Stimulated activated CD8-positive, alpha-beta memory T cell treated with anti-CD3 and anti-CD28 coated beads, Interleukin-12 subunit alpha, Interleukin-12 subunit beta, amount 100 ng/mL, for 4 hours (primary cell): Measurements from ENCODE around the gene PPM1M.
"Not testable (repeated sequence)": the region's sequence is repeated elsewhere in the genome, so short reads cannot be mapped to it uniquely, and the experiment has no call there.

ENCODE experiments used
- DNase-seq: peaks from one replicate; pipeline ENCODE4 v3.0.0-alpha.2; 2020; ENCODE audit warnings: low read depth

The PPM1M gene

DNA sequence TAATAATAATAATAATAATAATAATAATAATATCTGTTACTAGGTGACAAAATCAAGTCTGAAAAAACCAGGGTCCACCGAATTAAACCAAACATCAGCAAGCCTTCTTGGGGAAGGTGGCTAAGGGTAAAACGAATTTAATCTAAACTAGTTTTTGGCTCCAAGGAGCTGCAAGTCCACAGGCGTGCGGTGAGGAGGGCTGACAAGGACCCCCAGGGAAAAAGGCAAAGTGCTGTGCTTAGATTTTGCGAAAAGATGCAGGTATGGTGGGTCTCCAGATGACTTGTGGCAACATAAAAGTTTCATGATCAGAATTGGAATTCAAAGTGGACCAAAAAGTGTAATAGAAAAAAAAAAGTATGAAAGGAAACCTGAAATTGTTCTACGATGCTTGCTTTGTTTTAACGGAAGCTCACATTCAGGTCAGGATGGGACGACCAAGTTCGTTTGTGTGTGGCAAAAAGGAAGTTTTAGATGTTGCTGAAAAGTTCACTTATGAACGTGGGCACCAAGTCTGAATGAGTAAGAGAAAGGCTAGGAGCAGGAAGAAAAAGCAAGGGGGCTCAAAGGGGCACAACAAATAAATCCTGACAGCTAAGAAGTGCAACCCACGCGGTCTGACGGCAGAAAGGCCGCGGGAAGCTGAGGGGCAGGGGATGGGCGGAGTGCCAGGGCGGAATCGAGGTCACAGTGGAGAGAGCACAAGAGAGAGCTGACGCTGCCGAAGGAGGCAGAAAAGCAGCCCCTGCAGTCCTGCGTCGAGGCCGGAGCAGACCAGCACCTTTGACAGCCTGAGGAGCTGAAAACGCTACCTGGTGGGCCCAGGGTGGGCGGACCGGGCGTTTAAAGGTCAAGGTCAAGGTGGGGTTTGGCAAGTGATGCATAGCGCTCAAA, 31.8 kb downstream of the PPM1M start:
- peak; percentile 71 for DNase-seq

DNA sequence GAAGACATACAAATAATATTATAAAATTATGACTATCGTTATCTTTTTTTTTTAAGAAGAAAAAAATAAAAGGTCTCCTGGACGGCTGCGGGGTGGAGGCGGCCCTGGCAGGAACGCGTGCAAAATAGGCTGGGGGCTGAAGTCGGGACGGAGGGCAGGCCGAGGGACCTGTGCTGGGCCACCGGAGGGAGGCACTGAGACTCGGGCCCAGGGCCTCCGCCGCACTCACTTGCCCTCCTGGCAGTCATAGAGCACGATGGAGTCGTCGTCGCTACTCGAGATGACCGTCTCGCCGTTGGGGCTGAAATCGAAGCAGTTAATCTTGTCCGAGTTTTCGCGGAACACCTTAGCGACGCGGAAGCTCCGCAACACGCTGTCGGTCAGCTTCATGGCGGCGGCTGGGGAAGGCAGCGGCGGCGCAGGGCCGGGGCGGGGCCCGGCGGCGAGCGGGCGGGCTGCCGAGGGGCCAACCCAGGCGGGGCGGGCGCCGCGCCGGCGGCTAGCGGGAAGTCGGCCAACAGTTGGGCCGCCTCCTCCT, 32.5 kb downstream of the PPM1M start:
- DNase-seq, result no peak

DNA sequence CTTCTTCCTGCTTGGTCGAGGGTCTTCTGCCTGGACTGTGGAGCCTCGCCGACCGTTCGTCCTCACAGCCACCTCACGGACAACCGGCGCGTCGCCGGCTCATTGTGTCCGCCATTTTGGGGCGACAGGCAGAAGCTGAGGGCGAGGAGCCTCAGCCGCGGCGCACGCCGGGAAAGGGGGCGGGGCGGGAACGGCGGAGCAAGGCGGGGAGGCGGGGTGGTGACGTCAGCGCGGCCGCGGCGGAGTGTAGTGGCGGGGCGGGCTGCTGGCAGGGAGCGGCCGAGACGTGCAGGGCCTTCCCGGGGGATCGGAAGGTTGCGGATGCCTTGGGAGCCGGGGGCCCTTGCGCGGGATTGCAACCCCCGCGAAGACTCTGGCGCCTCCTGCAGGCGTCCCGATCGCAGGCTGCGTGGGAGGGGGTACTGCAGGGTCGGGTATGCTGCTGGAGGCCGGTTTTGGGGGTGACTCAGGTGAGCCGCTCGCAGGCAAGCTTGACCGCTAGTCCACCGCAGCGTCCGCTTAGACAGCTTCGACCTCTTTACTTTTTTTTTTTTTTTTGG, 33.0 kb downstream of the PPM1M start, which contains the start of gene WDR82:
Gene WDR82 (minus strand): TSS at position 140 of the 560 bp plus-strand sequence. CDS start 288 bp downstream, outside the sequence.
- DNase-seq, result peak; percentile 96

DNA sequence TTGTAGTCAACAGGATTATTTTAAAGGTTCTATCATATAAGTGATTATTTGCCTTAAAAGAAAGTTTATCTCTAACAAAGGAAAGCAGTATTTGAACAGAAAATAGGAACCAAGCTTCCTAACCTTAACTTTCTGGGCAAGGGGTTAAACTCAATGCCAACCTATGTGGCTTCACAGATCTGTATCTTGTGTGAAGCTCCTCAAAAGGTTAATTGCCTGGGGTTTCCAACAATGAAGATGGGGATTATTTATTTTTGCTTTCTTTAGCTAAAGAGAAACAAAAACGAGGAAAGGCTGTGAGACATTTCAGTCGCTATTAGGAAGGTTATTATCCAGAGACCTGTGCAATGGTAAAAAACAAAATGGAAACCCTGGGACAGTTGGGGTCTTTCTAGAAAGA, 34.0 kb downstream of the PPM1M start:
- no peak for DNase-seq

DNA sequence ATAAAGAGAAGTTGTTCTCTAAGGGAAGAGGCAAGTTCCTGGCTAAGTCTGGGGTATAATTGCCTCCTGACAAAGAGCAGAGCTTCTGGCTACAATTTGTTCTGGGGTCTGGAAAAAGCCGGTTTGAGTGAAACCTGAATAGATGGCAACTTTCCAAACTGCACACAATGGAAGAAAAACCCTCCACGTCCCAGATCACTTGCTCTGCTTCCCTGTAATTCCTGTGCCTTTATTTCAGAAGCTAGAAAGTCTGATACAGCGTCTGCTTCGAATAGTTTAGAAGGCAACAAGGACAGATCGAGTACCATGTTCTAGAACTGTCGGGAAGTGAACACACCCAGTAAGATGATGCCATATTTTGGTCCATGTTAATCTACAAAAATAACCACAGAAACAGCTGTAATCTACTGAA, 34.5 kb downstream of the PPM1M start:
- no peak for DNase-seq

DNA sequence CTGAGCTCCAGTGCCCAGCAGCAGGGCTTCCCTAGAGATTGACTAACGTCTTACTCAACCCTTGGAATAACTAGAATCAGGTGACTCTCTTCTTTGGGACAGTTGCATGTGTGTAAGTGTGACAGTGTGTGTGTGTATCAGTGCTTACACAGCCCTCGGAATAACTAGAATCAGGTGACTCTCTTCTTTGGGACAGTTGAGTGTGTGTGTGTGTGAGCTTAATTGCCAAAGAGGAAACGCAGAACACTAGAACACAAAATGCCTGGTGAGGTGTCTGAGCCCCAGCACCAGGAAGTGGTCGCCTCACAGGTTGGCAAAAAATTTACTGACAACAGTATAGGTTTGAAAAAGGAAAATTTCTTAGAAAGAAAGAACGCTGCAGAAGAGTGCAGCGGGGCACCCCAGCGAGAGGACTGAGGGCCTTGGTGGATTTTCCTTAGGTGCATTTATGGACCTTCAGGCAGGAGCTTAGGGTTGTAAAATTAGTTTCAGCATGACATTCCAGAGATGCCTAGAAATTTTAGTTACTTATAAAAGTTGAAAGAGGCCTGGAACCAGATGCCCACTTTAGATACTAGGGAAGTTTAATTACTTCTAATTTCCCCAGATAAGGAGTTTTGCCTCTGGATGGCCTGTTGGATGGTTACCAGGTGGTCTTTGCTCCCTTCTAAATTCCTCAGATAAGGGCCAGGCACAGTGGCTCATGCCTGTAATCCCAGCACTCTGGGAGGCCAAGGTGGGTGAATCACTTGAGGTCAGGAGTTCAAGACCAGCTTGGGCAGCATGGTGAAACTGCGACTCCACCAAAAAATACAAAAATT, 36.6 kb downstream of the PPM1M start:
- peak; percentile 15 for DNase-seq

DNA sequence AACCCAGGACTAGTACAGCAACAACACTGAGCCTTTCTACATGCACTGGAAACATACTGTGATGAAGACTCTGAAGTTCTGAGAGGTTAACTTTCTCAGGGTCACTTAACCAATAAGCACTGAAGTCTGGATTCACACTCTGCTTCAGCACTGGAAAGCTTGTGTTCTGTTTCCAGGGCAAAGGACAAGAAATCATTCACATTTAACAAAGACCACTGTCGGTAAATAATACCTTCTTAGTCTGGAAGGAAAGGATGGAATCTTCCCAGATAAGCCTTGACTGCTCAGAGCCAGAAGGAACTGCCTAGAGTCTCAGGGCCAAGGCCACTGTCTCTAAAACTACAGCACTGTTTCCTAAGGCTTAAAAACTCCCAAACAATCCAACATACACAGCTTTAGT, 37.7 kb downstream of the PPM1M start:
- DNase-seq, result no peak

DNA sequence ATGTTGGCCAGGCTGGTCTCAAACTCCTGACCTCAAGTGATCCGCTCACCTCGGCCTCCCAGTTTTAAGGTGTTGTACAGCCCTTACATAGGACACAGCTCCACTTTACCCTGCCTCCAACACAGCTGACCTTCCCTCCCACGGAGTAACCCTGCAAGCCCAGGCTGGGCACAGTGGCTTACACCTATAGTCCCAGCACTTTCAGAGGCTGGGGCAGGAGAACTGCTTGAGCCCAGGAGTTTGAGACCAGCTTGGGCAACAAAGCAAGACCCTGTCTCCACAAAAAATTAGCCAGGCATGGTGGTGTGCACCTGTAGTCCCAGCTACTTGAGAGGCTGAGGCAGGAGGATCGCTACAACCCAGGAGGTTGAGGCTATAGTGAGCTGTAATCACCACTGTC, 38.5 kb downstream of the PPM1M start:
- DNase-seq, result not testable (repeated sequence)

DNA sequence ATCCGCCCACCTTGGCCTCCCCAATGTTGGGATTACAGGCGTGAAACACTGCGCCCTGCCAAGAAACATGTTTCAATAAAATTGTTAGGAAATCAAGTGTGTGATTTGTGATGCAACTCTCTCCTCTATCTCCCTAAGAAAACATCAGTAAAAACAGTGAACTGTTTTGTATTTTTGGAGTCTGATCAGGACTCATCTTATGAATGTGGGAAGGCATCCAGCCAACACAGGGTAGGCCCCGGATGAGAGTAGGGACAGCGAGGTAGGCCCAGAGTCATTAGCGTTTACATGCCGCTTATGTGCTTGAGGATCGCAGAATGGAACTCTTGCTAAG, 41.2 kb downstream of the PPM1M start:
- no peak for DNase-seq

DNA sequence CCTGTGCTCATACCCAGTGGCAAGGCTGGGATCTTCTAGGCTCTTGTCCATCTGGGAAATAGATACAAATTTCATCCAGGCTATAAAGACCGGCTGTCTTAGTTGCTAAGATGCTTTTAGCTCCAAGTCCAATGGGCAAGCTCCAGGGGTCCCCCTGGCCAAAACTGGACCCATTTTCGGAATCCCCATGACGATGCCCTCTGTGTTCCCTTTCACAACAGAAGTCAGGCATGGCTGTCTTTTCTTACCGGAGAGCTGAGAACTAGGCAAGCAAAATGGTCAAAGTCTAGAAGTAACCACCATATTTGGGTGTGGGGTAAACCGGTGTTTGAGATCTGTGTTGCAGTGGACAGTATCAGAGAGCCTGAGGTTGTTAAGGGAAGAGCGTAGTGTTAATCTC, 43.1 kb downstream of the PPM1M start:
- DNase-seq, result no peak

DNA sequence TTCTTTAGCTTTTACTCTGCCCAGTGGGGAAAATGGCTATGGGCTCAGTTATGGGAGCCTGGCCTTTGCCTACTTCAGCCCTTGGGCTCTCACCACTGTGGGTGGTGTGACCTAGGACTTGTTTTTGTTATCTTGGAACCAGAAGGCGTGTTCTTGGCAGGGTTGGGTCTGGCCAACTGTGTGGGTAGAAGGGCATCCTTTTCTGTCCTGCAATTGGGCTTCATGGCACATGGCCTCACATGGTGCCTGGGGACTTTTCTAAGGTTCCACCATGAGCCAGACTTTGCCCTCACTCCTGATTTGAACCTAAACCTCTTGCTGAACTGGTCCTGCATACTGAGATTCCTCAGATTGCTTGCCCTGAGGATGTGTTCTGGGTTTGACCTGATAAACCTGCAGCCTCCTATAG, 43.8 kb downstream of the PPM1M start:
- DNase-seq, result no peak

DNA sequence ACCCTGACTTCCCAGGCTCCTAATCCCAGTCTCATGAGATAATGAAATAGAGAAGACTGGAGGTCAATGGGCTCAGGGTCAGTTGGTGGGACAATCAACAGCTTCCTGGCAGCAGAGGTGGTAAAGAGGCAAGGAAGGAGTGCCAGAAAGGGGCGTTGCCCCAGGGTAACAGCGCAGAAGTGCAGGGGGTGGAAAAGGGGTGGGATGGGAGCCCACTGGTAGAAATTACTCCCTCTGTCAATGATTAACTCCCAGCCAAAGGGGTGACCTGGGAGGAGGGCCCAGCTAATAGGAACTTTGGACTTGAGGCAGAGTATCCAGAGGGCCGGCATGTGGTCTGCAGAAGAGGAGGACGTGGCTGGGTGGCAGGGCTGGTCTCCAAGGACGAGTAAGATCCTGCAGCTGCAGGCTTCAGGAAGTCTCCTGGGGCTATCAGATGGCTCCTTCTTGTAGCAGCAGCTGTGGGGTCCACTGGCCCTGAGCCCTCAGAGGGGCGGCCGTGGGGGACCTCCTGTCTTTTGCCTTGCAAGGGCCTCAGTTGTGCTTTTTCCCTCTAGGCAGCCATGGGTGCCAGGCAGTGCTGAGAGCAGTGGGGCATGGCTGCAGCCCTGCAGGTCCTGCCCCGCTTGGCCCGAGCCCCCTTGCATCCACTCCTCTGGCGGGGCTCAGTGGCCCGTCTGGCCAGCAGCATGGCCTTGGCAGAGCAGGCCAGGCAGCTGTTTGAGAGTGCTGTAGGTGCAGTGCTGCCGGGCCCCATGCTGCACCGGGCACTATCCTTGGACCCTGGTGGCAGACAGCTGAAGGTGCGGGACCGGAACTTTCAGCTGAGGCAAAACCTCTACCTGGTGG, 44.4 kb downstream of the PPM1M start:
- DNase-seq, result no peak

DNA sequence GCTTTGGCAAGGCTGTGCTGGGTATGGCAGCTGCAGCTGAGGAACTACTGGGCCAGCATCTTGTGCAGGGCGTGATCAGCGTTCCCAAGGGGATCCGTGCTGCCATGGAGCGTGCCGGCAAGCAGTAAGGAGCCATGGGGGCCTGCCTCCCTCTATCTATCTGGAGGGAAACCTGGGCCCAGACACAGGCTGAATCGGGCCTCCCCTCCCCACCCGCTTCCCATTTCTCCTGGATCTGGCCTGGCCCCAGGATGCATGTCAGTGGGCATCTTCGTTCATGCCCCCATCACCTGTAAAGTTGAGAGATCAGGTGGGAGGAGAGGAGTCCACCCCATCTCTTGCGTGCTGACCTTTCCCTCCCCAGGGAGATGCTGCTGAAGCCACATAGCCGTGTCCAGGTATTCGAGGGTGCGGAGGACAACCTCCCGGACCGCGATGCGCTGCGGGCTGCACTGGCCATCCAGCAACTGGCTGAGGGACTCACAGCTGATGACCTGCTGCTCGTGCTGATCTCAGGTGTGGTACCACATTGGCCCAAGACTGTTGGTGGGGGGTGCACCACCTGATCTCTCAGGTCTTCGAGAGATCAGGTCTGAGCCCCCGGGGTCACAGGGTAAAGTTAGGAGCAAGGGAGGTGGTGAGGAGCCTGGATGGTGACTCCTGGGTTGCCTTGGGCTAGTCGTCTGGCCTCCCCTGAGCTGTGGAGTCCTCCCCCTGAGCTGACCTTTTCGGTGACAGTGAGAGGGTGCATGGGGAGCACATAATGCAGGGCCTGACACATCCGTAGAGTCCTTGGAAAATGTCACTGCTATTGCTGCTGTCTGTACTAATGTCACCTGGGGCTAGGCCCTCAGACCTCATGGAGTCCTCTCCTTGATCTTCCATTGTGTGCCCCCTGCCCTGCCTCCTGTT, 45.3 kb downstream of the PPM1M start:
- DNase-seq, result no peak

DNA sequence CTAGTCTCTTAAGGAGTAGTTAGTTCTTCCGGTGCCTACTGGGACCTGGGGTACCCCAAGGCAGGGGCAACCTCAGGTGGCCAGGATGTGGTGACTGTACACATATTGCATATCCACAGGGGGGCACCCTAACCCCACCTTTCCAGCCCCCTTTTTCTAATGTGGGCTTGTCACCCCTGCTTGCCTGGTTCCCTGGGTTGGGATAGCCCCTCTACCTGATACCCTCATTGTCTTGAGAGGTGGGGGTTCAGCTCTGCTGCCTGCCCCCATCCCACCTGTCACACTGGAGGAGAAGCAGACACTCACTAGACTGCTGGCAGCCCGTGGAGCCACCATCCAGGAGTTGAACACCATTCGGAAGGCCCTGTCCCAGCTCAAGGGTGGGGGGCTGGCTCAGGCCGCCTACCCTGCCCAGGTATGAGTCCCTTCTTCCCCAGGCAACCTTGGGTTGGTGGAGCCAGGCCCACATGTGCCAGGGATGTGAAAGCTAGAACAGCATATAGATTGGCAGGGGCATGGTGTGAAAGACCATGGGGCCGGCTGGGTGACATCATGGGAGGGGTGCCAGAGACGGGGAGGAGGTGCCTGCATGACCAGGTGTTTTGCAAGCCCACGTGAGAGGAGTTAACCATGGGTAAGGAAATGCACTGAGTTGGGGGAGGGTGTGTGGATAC, 46.1 kb downstream of the PPM1M start:
- no peak for DNase-seq

DNA sequence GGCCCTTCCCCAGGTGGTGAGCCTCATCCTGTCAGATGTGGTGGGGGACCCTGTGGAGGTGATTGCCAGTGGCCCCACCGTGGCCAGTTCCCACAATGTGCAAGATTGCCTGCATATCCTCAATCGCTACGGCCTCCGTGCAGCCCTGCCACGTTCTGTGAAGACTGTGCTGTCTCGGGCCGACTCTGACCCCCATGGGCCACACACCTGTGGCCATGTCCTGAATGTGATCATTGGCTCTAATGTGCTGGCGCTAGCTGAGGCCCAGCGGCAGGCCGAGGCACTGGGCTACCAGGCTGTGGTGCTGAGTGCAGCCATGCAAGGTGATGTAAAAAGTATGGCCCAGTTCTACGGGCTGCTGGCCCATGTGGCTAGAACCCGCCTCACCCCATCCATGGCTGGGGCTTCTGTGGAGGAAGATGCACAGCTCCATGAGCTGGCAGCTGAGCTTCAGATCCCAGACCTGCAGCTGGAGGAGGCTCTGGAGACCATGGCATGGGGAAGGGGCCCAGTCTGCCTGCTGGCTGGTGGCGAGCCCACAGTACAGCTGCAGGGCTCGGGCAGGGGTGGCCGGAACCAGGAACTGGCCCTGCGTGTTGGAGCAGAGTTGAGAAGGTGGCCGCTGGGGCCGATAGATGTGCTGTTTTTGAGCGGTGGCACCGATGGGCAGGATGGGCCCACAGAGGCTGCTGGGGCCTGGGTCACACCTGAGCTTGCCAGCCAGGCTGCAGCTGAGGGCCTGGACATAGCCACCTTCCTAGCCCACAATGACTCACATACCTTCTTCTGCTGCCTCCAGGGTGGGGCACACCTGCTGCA, 46.9 kb downstream of the PPM1M start:
- no peak for DNase-seq

DNA sequence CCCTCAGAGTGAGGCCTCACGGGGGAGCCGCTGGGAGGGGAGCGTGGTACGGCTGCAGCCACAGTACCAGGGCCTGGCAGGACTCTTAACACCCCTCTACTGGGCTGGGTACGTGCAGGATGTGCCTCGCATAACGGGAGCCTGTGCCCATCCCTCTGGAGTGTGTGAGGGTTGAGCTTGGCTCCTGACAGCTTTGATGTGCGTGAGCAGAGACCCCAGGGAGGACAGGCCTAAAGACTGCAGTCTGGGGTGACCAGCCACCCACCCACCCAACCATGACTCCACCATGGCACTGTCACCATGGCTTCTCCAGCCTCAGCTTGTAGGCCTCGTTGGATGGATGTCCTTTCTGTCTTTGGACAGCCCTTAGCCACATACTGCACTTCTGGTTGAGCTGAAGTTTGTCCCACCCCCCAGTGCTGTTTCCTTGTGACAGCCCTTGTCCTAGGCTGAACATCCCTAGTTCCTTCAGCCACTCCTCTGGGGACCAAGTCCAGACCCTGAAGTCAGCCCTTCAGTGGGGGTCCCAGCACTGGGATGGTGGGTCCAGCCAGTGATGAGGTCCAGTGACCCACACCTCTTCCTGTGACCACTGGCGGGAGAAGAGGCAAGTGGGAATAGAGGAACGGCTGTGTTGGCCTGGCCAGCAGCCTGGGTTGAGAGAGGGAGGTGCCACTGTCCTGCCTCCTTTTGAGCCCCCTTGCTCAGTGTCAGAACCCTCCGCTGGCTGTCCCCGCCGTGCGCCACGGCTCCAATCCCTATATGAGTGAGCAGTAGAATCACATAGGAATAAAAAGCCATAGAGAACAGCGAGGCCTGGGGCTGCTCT, 48.1 kb downstream of the PPM1M start:
- no peak for DNase-seq

DNA sequence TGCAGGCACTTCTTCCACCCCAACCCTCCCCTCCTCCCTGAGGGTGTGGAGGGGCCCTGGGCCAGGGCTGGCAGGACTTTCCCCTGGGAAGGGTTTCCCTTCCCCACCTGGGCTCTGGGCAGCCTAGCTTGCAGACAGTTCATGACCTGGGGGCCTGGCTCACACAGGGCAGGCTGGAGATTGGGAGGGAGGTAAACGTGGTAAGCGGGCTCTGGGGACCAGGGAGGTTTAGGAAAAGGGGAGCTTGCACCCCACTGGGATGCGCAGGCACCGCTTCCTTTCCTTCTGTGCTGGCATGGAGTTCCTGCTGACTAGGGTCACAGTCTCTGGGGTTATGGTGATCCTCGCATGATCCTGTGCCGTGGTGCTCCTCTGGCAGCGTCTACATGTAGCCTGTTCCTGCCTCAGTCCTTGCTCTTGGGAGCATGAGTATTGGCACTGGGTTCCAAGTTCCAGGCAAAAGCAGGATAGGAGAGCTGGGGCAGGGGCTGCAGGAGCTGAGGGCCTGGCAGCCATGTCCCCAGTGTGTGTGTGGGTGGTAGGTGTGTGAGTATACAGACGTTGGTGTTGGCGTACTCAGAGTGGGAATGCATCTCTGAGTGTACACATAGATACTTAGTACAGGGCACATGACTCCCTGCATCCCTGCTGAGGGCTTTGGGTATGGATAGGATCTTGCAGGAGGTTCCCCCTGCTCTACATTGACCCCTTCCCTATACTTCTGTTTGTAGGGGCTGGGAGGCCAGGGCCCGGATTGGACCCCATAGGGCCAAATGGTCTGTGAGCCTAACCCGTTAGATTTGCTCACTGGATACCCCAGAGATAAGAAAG, 49.0 kb downstream of the PPM1M start:
- no peak for DNase-seq
